HCT116 (cell line): ENCODE measurements around the gene CNBD2. TPM values are rescaled to one million over a fixed set of nuclear protein-coding genes. Genes with fewer than 3 reads are reported as not detected.
"Not testable (repeated sequence)": the region's sequence is repeated elsewhere in the genome, so short reads cannot be mapped to it uniquely, and the experiment has no call there.

Experiments used
- ATAC-seq: fragments of 200-7000 bp; cut with Tn5 transposase; 2 replicates; pipeline ENCODE4 v1.9.1; 2020; ENCODE audit warnings: mild to moderate bottlenecking, moderate library complexity
- BruUV-seq: library from RNA; stranded (reverse); fragments of 400-500 nt; replicated peaks from 2 replicates; lab custom pipeline; 2021; lab: Mats Ljungman, UMichigan
- CTCF ChIA-PET: fragments of 300-600 bp; sonication (Branson Sonifier 250); formaldehyde crosslinking; loops from one replicate; lab custom pipeline; 2021; ENCODE audit warnings: antibody characterized with exemption; lab: Charles Lee
- POLR2A ChIA-PET: fragments of 300-600, 350-600 bp; sonication (Branson Sonifier 250); formaldehyde crosslinking; loops from one replicate; lab custom pipeline; 2021; ENCODE audit warnings: antibody characterized with exemption; lab: Charles Lee
- RAD21 ChIA-PET, 2 experiments: fragments of 300-600 bp; sonication (Branson Sonifier 250); formaldehyde crosslinking; loops; one replicate each; lab custom pipeline; 2023; ENCODE audit warnings: low total read pairs in 2 of 2; ENCODE audit not compliant: uncharacterized antibody in 2 of 2, unreplicated experiment in 2 of 2, low non-redundant PET in 1 of 2; lab: Charles Lee
- DNase-seq: peaks from one replicate; pipeline ENCODE4 v3.0.0-alpha.2; 2010; ENCODE audit warnings: low read depth, low spot score
- H2AFZ ChIP-seq: fragments of 200-600 bp; shearing (Covaris generic), sonication (generic); 2 replicates; pipeline ENCODE4 v1.6.1; 2017; ENCODE audit warnings: low read depth, mixed run types, mixed read lengths, antibody characterized with exemption, low read length; ENCODE audit not compliant: poor library complexity, severe bottlenecking
- H3K27ac ChIP-seq: 2 replicates; pipeline ENCODE4 v1.5.1; 2012; ENCODE audit warnings: low read depth, low read length
- H3K27me3 ChIP-seq: fragments of 200-600 bp; sonication (generic); 2 replicates; pipeline ENCODE4 v1.6.1; 2016; ENCODE audit warnings: mixed run types, low read length, mixed read lengths; ENCODE audit not compliant: insufficient read depth
- H3K36me3 ChIP-seq, 2 experiments: fragments of 200-500 bp in 1 of 2; fragments of 200-600 bp in 1 of 2; sonication (Bioruptor generic) in 1 of 2; sonication (generic) in 1 of 2; 2 replicates each; pipeline versions ENCODE4 v1.5.1 to v1.6.1; 2014 to 2016; ENCODE audit warnings: low read length in 2 of 2, inconsistent platforms in 1 of 2, mixed read lengths in 1 of 2, mixed run types in 1 of 2; ENCODE audit not compliant: insufficient read depth in 2 of 2, control insufficient read depth in 1 of 2
- H3K4me1 ChIP-seq, 2 experiments: fragments of 200-600 bp in 1 of 2; sonication (generic) in 1 of 2; 2 replicates each; pipeline versions ENCODE4 v1.5.1 to v1.6.1; 2012 to 2017; ENCODE audit warnings: low read length in 2 of 2, inconsistent platforms in 1 of 2, mild to moderate bottlenecking in 1 of 2, mixed read lengths in 1 of 2, mixed run types in 1 of 2, moderate library complexity in 1 of 2; ENCODE audit not compliant: insufficient read depth in 2 of 2, control insufficient read depth in 1 of 2
- H3K4me2 ChIP-seq: fragments of 200-600 bp; sonication (generic); 2 replicates; pipeline ENCODE4 v1.6.1; 2017; ENCODE audit warnings: mixed run types, low read length, mixed read lengths
- H3K4me3 ChIP-seq, 2 experiments: fragments of 200-600 bp in 1 of 2; sonication (generic) in 1 of 2; replicated peaks in 1 of 2; 2 replicates each; pipeline ENCODE4 v1.5.1; 2011 to 2016; ENCODE audit warnings: low read length in 2 of 2, control low read depth in 1 of 2, low read depth in 1 of 2, mild to moderate bottlenecking in 1 of 2, mixed read lengths in 1 of 2, mixed run types in 1 of 2
- H3K79me2 ChIP-seq: fragments of 200-600 bp; sonication (generic); 2 replicates; pipeline ENCODE4 v1.6.1; 2017; ENCODE audit warnings: mild to moderate bottlenecking, mixed run types, low read length, moderate library complexity, mixed read lengths; ENCODE audit not compliant: insufficient read depth
- H3K9ac ChIP-seq: fragments of 200-600 bp; sonication (generic); 2 replicates; pipeline ENCODE4 v1.6.1; 2016; ENCODE audit warnings: low read length, mixed read lengths
- H3K9me2 ChIP-seq: fragments of 200-600 bp; sonication (generic), shearing (Covaris generic); 2 replicates; pipeline ENCODE4 v1.6.1; 2017; ENCODE audit warnings: mixed run types, mild to moderate bottlenecking, moderate library complexity; ENCODE audit not compliant: insufficient read depth
- H3K9me3 ChIP-seq, 2 experiments: fragments of 200-500 bp in 1 of 2; fragments of 200-600 bp in 1 of 2; sonication (Bioruptor generic) in 1 of 2; sonication (generic) in 1 of 2; 2 replicates each; pipeline ENCODE4 v1.6.1; 2014 to 2017; ENCODE audit warnings: low read length in 2 of 2, mixed read lengths in 2 of 2, inconsistent platforms in 1 of 2, low read depth in 1 of 2, mild to moderate bottlenecking in 1 of 2, mixed run types in 1 of 2, moderate library complexity in 1 of 2; ENCODE audit not compliant: control insufficient read depth in 1 of 2, insufficient read depth in 1 of 2
- H4K20me1 ChIP-seq: fragments of 200-600 bp; sonication (generic), shearing (Covaris generic); 2 replicates; pipeline ENCODE4 v1.6.1; 2017; ENCODE audit warnings: mixed run types, mild to moderate bottlenecking, moderate library complexity; ENCODE audit not compliant: insufficient read depth
- CEBPB ChIP-seq: IDR thresholded peaks from 2 replicates; pipeline ENCODE4 v1.6.1; 2012; ENCODE audit warnings: low read depth
- RAD21 ChIP-seq: IDR thresholded peaks from 2 replicates; pipeline ENCODE4 v1.6.1; 2012; ENCODE audit warnings: low read depth, mild to moderate bottlenecking
- YY1 ChIP-seq: IDR thresholded peaks from 2 replicates; pipeline ENCODE4 v1.6.1; 2011; ENCODE audit warnings: low read length, low read depth, moderate library complexity, mild to moderate bottlenecking; ENCODE audit not compliant: insufficient replicate concordance; ENCODE audit errors: extremely low read depth
- intact Hi-C: fragments of 100-400 bp; cut with micrococcal nuclease; formaldehyde crosslinking; loops from 2 replicates; pipeline ENCODE4 v1.10.0; 2022
- total RNA-seq: library from RNA; stranded (reverse); gene quantifications from one replicate; pipeline ENCODE4 v1.2.1, GENCODE V29; 2021; ENCODE audit not compliant: unreplicated experiment
- TF ChIP-seq, protein P1 (sequence below): IDR thresholded peaks from 2 replicates; pipeline ENCODE4 v1.6.1; 2012; ENCODE audit warnings: low read depth
- TF ChIP-seq, protein P2 (sequence below), 3 experiments: fragments of 200-600 bp in 1 of 3; sonication (generic) in 1 of 3; IDR thresholded peaks in 2 of 3; conservative IDR thresholded peaks in 1 of 3; 2 replicates each; pipeline ENCODE4 v1.5.1; 2012 to 2017; ENCODE audit warnings: low read depth in 2 of 3, low read length in 2 of 3, antibody characterized with exemption in 1 of 3, borderline replicate concordance in 1 of 3, control low read depth in 1 of 3, mild to moderate bottlenecking in 1 of 3, mixed read lengths in 1 of 3, mixed run types in 1 of 3, moderate library complexity in 1 of 3; ENCODE audit not compliant: insufficient read depth in 1 of 3

The CNBD2 gene
- total RNA-seq, 1 experiment from 2014 or later = 3.1 TPM

DNA sequence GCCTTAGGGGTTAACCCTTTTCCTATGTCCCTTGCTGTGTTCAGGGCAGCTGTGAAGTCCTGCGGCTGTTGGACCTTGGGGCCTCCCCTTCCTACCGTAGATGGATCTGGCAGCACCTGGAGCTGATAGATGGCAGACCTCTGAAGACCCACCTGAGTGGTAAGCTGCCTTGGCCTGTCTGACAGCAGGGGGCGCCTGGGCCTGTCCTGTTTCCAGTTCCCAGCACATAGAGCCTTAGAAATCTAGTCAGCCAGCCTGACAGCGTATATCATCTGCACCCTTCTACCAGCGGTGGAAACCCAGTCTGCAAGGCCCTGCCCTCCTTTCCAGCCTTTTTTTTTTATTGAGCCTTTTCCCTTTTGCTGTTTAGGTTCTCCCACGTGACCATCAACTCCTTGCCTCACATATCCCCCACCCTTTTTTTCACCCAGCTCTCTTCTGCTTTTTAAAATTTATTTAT lies 26.6 kb downstream of the CNBD2 start:
- Histone ChIP-seq H3K79me2 (no peaks in the 10 kb centered on the region), H3K4me1 (peaks cover 2 to 23% of the 10 kb centered on the region in 2 experiments; a peak in 3 of 4 replicates), H2AFZ (peak overlapping the region; percentile 87), H3K4me2 (peak overlapping the region; percentile 11; the same call in 1 of the 2 replicates), H3K27me3 (no peaks in the 10 kb centered on the region), H3K9me2 (no peaks in the 10 kb centered on the region), H3K36me3 (no peaks in the 10 kb centered on the region), H4K20me1 (no peaks in the 10 kb centered on the region), H3K27ac (no peak overlapping the region), H3K9me3 (no peaks in the 10 kb centered on the region), H3K4me3 (no peak overlapping the region), H3K9ac (no peak overlapping the region)
- ATAC-seq (peak; percentile 95), DNase-seq (peak; percentile 84)
- RAD21 ChIA-PET = interaction anchor here (0.7 to 3.0 kb wide), 3 partner anchors 101 to 144 kb away, joined by 3 to 43 read pairs (median 28); no protein-coding TSS in a partner anchor
- BruUV-seq = no TSS peak
- POLR2A ChIA-PET = interaction anchor here (1.0 kb wide), 1 partner anchor 144 kb away, joined by 5 read pairs; no protein-coding TSS in a partner anchor
- intact Hi-C loops = loop anchor here (1.0 to 5.0 kb wide), 4 partner anchors 55 to 442 kb away; no protein-coding TSS in a partner anchor
- TF ChIP-seq RAD21 (peak; percentile 97), YY1 (peak; percentile 43), CEBPB (no peak)
- TF ChIP-seq, protein P1, sequence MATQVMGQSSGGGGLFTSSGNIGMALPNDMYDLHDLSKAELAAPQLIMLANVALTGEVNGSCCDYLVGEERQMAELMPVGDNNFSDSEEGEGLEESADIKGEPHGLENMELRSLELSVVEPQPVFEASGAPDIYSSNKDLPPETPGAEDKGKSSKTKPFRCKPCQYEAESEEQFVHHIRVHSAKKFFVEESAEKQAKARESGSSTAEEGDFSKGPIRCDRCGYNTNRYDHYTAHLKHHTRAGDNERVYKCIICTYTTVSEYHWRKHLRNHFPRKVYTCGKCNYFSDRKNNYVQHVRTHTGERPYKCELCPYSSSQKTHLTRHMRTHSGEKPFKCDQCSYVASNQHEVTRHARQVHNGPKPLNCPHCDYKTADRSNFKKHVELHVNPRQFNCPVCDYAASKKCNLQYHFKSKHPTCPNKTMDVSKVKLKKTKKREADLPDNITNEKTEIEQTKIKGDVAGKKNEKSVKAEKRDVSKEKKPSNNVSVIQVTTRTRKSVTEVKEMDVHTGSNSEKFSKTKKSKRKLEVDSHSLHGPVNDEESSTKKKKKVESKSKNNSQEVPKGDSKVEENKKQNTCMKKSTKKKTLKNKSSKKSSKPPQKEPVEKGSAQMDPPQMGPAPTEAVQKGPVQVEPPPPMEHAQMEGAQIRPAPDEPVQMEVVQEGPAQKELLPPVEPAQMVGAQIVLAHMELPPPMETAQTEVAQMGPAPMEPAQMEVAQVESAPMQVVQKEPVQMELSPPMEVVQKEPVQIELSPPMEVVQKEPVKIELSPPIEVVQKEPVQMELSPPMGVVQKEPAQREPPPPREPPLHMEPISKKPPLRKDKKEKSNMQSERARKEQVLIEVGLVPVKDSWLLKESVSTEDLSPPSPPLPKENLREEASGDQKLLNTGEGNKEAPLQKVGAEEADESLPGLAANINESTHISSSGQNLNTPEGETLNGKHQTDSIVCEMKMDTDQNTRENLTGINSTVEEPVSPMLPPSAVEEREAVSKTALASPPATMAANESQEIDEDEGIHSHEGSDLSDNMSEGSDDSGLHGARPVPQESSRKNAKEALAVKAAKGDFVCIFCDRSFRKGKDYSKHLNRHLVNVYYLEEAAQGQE = no peak
- TF ChIP-seq, protein P2, sequence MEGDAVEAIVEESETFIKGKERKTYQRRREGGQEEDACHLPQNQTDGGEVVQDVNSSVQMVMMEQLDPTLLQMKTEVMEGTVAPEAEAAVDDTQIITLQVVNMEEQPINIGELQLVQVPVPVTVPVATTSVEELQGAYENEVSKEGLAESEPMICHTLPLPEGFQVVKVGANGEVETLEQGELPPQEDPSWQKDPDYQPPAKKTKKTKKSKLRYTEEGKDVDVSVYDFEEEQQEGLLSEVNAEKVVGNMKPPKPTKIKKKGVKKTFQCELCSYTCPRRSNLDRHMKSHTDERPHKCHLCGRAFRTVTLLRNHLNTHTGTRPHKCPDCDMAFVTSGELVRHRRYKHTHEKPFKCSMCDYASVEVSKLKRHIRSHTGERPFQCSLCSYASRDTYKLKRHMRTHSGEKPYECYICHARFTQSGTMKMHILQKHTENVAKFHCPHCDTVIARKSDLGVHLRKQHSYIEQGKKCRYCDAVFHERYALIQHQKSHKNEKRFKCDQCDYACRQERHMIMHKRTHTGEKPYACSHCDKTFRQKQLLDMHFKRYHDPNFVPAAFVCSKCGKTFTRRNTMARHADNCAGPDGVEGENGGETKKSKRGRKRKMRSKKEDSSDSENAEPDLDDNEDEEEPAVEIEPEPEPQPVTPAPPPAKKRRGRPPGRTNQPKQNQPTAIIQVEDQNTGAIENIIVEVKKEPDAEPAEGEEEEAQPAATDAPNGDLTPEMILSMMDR (IDR thresholded peaks at IDR 0.05 in 2 of 3, conservative IDR thresholded peaks at IDR 0.05 in 1 of 3; ENCODE audit: borderline replicate concordance in 1 of 3, insufficient read depth in 1 of 3, low read depth in 2 of 3, low read length in 2 of 3) = peak; percentile 94 to 95 (median 95)
- CTCF ChIA-PET = interaction anchor here (0.5 to 11.9 kb wide), 18 partner anchors 11 to 445 kb away, joined by 3 to 442 read pairs (median 4); partner anchors contain the start of gene SCAND1

DNA sequence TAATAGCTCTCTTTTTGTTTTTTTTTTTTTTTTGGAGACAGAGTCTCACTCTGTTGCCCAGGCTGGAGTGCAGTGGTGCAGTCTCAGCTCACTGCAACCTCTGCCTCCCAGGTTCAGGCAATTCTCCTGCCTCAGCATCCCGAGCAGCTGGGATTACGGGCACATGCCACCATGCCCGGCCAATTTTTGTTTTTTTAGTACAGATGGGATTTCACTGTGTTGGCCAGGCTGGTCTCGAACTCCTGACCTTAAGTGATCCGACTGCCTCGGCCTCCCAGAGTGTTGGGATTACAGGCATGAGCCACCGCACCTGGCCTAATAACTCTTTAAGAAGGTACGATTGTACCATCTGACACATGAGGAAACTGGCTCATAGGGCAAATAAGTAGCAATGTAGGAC lies 28.1 kb downstream of the CNBD2 start:
- RAD21 ChIA-PET = interaction anchor here in 1 of 2 experiments (3.0 kb wide), 1 partner anchor 142 kb away, joined by 43 read pairs; no protein-coding TSS in a partner anchor
- H3K9me3 ChIP-seq, H4K20me1 ChIP-seq, H3K4me2 ChIP-seq, H3K36me3 ChIP-seq, H2AFZ ChIP-seq, H3K9ac ChIP-seq, H3K27ac ChIP-seq, H3K27me3 ChIP-seq, BruUV-seq, intact Hi-C loops, H3K79me2 ChIP-seq, ATAC-seq, H3K9me2 ChIP-seq, H3K4me3 ChIP-seq, DNase-seq: not testable (repeated sequence)
- POLR2A ChIA-PET = interaction anchor here (0.7 kb wide), 1 partner anchor 106 kb away, joined by 4 read pairs; no protein-coding TSS in a partner anchor
- H3K4me1 ChIP-seq = peaks cover 2 to 20% of the 10 kb centered on the region in 2 experiments; a peak in 3 of 4 replicates
- CTCF ChIA-PET = interaction anchor here (4.3 to 11.9 kb wide), 2 partner anchors 142 to 148 kb away, joined by 36 to 442 read pairs; no protein-coding TSS in a partner anchor

DNA sequence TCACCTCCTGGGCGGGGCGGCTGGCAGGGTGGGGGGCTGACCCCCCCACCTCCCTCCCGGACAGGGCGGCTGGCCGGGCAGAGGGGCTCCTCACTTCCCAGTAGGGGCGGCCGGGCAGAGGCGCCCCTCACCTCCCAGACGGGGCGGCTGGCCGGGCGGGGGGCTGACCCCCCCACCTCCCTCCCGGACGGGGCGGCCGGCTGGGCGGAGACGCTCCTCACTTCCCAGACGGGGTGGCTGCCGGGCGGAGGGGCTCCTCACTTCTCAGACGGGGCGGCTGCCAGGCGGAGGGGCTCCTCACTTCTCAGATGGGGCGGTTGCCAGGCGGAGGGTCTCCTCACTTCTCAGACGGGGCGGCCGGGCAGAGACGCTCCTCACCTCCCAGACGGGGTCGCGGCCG lies 32.9 kb downstream of the CNBD2 start:
- H2AFZ ChIP-seq, CTCF ChIA-PET, H3K9me3 ChIP-seq, H3K9me2 ChIP-seq, DNase-seq, H3K4me3 ChIP-seq, RAD21 ChIA-PET, H4K20me1 ChIP-seq, H3K27me3 ChIP-seq, intact Hi-C loops, POLR2A ChIA-PET, H3K9ac ChIP-seq, H3K36me3 ChIP-seq, H3K79me2 ChIP-seq, ATAC-seq, H3K4me1 ChIP-seq, H3K27ac ChIP-seq, H3K4me2 ChIP-seq, BruUV-seq: not testable (repeated sequence)
